ENCODE data around the gene ARHGEF7.

Gene ARHGEF7

DNA sequence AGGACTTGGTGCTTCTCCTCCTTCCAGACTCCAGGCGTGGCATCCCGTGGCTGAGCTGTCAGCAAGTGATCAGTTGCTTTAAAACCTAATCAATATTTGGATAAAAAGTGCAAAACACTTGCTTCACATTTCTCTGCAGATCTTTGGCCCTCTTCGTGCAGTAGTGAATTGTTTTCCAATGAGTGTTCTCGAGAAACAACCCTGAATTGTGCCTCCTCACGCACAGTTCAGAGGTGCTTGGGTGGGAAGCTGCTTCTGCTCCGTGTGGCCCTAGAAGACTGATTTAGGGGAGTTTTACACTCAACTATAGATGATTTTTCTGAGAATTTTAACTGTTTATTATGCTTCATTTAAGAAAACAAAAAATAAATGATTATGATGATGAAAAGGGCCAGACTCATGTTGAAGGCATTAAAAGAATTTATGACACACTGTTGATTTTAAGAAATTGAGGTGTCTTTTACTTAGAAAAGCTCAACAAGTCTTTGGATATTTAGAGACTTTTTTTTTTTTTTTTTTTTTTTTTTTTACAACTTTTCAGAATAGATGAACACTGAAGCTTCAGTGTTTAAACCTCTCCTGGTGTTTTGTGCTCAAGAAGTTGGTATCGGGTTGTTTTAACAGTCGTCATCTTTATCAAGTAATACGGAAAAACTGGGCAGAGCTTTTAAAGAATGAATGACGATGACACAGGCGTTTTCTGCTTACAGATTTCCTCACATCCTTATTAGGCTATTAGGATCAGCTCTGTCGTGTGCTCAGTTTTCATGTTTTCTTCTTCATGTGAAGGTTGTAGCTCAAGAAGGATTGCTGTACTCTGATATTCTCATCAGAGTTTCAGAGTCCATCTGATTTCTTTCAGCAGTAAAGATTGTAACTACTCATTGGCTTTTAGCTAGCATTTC, 165.8 kb downstream of the ARHGEF7 start:
- H3K4me3 ChIP-seq (ENCODE audit: low read depth, low read length), result no peak overlapping the region
- H3K36me3 ChIP-seq (ENCODE audit: control insufficient read depth, insufficient read depth, low read length), result peaks cover 20% of the 10 kb centered on the region
- no peaks in the 10 kb centered on the region for H3K9me3 ChIP-seq (ENCODE audit: control insufficient read depth, insufficient read depth, low read length)
- no peak overlapping the region for H3K9ac ChIP-seq (ENCODE audit: low read depth, low read length)
- H3K4me1 ChIP-seq (ENCODE audit: control insufficient read depth, insufficient read depth, low read length), result no peaks in the 10 kb centered on the region
- no peaks in the 10 kb centered on the region for H3K27me3 ChIP-seq (ENCODE audit: control insufficient read depth, insufficient read depth, low read length)

- no peak overlapping the region for H3K4me3 ChIP-seq (ENCODE audit: low read depth, low read length)
- H3K9ac ChIP-seq (ENCODE audit: low read depth, low read length), result no peak overlapping the region
- no peaks in the 10 kb centered on the region for H3K27me3 ChIP-seq (ENCODE audit: control insufficient read depth, insufficient read depth, low read length)
- H3K36me3 ChIP-seq (ENCODE audit: control insufficient read depth, insufficient read depth, low read length), result peaks cover 26% of the 10 kb centered on the region
- no peaks in the 10 kb centered on the region for H3K4me1 ChIP-seq (ENCODE audit: control insufficient read depth, insufficient read depth, low read length)
- no peaks in the 10 kb centered on the region for H3K9me3 ChIP-seq (ENCODE audit: control insufficient read depth, insufficient read depth, low read length)
Observed at GRCh38 chr13:111281751-111282311, 166.7 kb downstream of the ARHGEF7 start.

DNA sequence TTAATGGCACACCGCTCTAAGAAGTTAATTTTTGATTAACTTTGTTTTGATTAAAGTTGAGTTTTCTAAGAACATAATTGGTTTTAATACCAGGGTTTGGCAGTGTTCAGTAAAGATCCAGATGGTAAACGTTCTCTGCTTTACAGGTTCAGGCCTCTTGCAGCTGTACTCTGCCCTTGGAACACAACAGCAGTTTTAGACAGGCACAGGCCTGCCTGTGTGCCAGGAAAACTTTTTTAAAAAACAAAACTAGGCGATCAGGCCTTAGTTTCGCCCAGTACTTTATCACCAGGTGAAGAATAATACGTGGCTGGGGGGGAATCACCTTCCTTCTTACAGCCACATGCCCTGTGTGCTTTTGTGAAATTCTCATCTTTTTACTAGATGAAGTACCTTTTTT, 167.3 kb downstream of the ARHGEF7 start:
- H3K9ac ChIP-seq (ENCODE audit: low read depth, low read length), result no peak overlapping the region
- H3K9me3 ChIP-seq (ENCODE audit: control insufficient read depth, insufficient read depth, low read length), result no peaks in the 10 kb centered on the region
- peaks cover 29% of the 10 kb centered on the region for H3K36me3 ChIP-seq (ENCODE audit: control insufficient read depth, insufficient read depth, low read length)
- H3K4me1 ChIP-seq (ENCODE audit: control insufficient read depth, insufficient read depth, low read length), result no peaks in the 10 kb centered on the region
- no peaks in the 10 kb centered on the region for H3K27me3 ChIP-seq (ENCODE audit: control insufficient read depth, insufficient read depth, low read length)
- no peak overlapping the region for H3K4me3 ChIP-seq (ENCODE audit: low read depth, low read length)

DNA sequence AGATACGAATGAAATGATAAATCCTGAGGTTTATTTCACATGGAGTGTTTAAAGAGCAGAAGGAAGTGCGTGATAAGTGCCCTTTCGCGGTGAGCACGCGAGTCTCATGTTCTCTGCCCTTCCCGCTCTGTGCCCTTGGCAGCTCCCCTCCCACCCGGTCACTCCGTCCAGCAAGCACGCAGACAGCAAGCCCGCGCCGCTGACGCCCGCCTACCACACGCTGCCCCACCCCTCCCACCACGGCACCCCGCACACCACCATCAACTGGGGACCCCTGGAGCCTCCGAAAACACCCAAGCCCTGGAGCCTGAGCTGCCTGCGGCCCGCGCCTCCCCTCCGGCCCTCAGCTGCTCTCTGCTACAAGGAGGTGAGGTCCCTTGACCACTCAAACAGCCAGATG, 167.9 kb downstream of the ARHGEF7 start:
- H3K9ac ChIP-seq (ENCODE audit: low read depth, low read length), result no peak overlapping the region
- peaks cover 29% of the 10 kb centered on the region for H3K36me3 ChIP-seq (ENCODE audit: control insufficient read depth, insufficient read depth, low read length)
- no peak overlapping the region for H3K4me3 ChIP-seq (ENCODE audit: low read depth, low read length)
- H3K4me1 ChIP-seq (ENCODE audit: control insufficient read depth, insufficient read depth, low read length), result no peaks in the 10 kb centered on the region
- H3K27me3 ChIP-seq (ENCODE audit: control insufficient read depth, insufficient read depth, low read length), result no peaks in the 10 kb centered on the region
- no peaks in the 10 kb centered on the region for H3K9me3 ChIP-seq (ENCODE audit: control insufficient read depth, insufficient read depth, low read length)

DNA sequence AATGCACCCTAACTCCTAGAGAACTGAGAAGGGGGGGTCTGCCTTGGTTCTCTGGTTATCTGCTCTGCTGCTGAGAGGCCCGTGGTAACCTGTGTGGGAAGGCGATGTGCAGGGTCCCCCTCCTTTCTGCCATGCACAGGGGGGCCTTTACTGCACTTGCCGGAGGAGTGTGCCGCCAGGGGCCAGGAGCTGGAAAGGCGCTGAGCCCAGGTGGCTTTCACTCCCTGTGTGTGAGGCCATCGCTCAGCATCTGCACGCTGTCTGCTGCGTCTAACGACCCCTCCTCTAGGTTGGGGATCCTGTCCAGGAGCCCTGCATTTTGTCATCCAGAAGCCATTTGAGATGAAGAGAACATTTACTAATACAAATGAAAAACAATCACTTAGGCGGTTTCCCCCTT, 168.3 kb downstream of the ARHGEF7 start:
- Histone ChIP-seq H3K4me3 (ENCODE audit: low read depth, low read length) (no peak overlapping the region), H3K36me3 (ENCODE audit: control insufficient read depth, insufficient read depth, low read length) (peaks cover 29% of the 10 kb centered on the region), H3K9ac (ENCODE audit: low read depth, low read length) (no peak overlapping the region), H3K27me3 (ENCODE audit: control insufficient read depth, insufficient read depth, low read length) (no peaks in the 10 kb centered on the region), H3K9me3 (ENCODE audit: control insufficient read depth, insufficient read depth, low read length) (no peaks in the 10 kb centered on the region), H3K4me1 (ENCODE audit: control insufficient read depth, insufficient read depth, low read length) (no peaks in the 10 kb centered on the region)

- Histone ChIP-seq H3K9me3 (ENCODE audit: control insufficient read depth, insufficient read depth, low read length) (no peaks in the 10 kb centered on the region), H3K4me1 (ENCODE audit: control insufficient read depth, insufficient read depth, low read length) (no peaks in the 10 kb centered on the region), H3K27me3 (ENCODE audit: control insufficient read depth, insufficient read depth, low read length) (no peaks in the 10 kb centered on the region), H3K9ac (ENCODE audit: low read depth, low read length) (no peak overlapping the region), H3K36me3 (ENCODE audit: control insufficient read depth, insufficient read depth, low read length) (peaks cover 29% of the 10 kb centered on the region), H3K4me3 (ENCODE audit: low read depth, low read length) (no peak overlapping the region)
Observed at GRCh38 chr13:111283991-111284390, 168.9 kb downstream of the ARHGEF7 start.

DNA sequence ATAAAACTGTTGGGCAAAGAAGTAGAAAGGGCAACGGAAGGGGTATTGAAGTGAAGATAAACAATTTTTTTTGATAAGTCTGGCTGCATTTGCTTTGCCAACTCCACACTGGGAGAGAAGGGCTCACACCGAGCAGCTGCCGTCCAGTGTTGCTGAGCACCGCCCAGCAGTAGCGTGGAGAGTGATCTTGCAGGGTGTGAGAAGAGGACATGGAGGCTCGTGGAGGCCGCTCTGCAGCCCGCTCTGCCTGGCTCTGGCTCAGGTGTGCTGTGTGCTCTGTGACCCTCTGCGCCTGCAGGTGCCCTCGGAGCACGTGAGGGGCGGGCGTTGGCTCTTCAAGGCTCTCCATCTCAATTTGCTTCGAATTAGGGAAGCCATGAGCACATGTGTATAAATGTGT, 169.5 kb downstream of the ARHGEF7 start:
- no peaks in the 10 kb centered on the region for H3K9me3 ChIP-seq (ENCODE audit: control insufficient read depth, insufficient read depth, low read length)
- H3K36me3 ChIP-seq (ENCODE audit: control insufficient read depth, insufficient read depth, low read length), result peaks cover 32% of the 10 kb centered on the region
- H3K9ac ChIP-seq (ENCODE audit: low read depth, low read length), result no peak overlapping the region
- no peaks in the 10 kb centered on the region for H3K27me3 ChIP-seq (ENCODE audit: control insufficient read depth, insufficient read depth, low read length)
- H3K4me1 ChIP-seq (ENCODE audit: control insufficient read depth, insufficient read depth, low read length), result no peaks in the 10 kb centered on the region
- no peak overlapping the region for H3K4me3 ChIP-seq (ENCODE audit: low read depth, low read length)

GRCh38 chr13:111286162-111286561, 171.1 kb downstream of the ARHGEF7 start:
- Histone ChIP-seq H3K4me3 (ENCODE audit: low read depth, low read length) (no peak overlapping the region), H3K9me3 (ENCODE audit: control insufficient read depth, insufficient read depth, low read length) (no peaks in the 10 kb centered on the region), H3K36me3 (ENCODE audit: control insufficient read depth, insufficient read depth, low read length) (peaks cover 32% of the 10 kb centered on the region), H3K27me3 (ENCODE audit: control insufficient read depth, insufficient read depth, low read length) (no peaks in the 10 kb centered on the region), H3K4me1 (ENCODE audit: control insufficient read depth, insufficient read depth, low read length) (no peaks in the 10 kb centered on the region), H3K9ac (ENCODE audit: low read depth, low read length) (no peak overlapping the region)

DNA sequence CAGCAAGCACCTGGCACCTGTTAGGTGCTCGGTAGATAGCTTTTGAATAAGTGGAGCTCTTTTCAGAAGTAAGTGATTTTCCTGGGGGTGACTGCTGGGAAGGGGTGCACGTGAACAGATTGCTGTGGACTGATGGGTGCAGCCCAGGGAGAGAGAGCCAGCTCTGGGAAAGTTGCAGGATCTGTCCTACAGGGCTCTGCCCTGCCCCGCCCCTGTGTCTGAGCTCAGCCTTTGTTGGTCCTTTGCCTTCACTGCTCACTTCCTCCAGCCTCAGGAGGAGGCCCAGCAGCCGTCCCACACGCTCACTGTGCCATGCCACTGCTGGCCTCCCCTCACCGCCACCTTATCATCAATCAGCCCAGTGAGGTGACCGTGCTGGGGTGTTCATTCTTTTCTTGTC, 171.6 kb downstream of the ARHGEF7 start:
- no peak overlapping the region for H3K4me3 ChIP-seq (ENCODE audit: low read depth, low read length)
- no peaks in the 10 kb centered on the region for H3K9me3 ChIP-seq (ENCODE audit: control insufficient read depth, insufficient read depth, low read length)
- H3K36me3 ChIP-seq (ENCODE audit: control insufficient read depth, insufficient read depth, low read length), result peaks cover 31% of the 10 kb centered on the region
- no peak overlapping the region for H3K9ac ChIP-seq (ENCODE audit: low read depth, low read length)
- H3K27me3 ChIP-seq (ENCODE audit: control insufficient read depth, insufficient read depth, low read length), result no peaks in the 10 kb centered on the region
- no peaks in the 10 kb centered on the region for H3K4me1 ChIP-seq (ENCODE audit: control insufficient read depth, insufficient read depth, low read length)

- H3K27me3 ChIP-seq (ENCODE audit: control insufficient read depth, insufficient read depth, low read length), result no peaks in the 10 kb centered on the region
- no peaks in the 10 kb centered on the region for H3K4me1 ChIP-seq (ENCODE audit: control insufficient read depth, insufficient read depth, low read length)
- H3K4me3 ChIP-seq (ENCODE audit: low read depth, low read length), result no peak overlapping the region
- no peaks in the 10 kb centered on the region for H3K9me3 ChIP-seq (ENCODE audit: control insufficient read depth, insufficient read depth, low read length)
- H3K36me3 ChIP-seq (ENCODE audit: control insufficient read depth, insufficient read depth, low read length), result peaks cover 31% of the 10 kb centered on the region
- no peak overlapping the region for H3K9ac ChIP-seq (ENCODE audit: low read depth, low read length)
Observed at GRCh38 chr13:111287201-111287600, 172.1 kb downstream of the ARHGEF7 start.

- Histone ChIP-seq H3K4me1 (ENCODE audit: control insufficient read depth, insufficient read depth, low read length) (no peaks in the 10 kb centered on the region), H3K4me3 (ENCODE audit: low read depth, low read length) (no peak overlapping the region), H3K9me3 (ENCODE audit: control insufficient read depth, insufficient read depth, low read length) (no peaks in the 10 kb centered on the region), H3K27me3 (ENCODE audit: control insufficient read depth, insufficient read depth, low read length) (no peaks in the 10 kb centered on the region), H3K36me3 (ENCODE audit: control insufficient read depth, insufficient read depth, low read length) (peaks cover 32% of the 10 kb centered on the region), H3K9ac (ENCODE audit: low read depth, low read length) (no peak overlapping the region)
Observed at GRCh38 chr13:111288276-111288675, 173.2 kb downstream of the ARHGEF7 start.

- Histone ChIP-seq H3K9me3 (ENCODE audit: control insufficient read depth, insufficient read depth, low read length) (no peaks in the 10 kb centered on the region), H3K4me3 (ENCODE audit: low read depth, low read length) (no peak overlapping the region), H3K27me3 (ENCODE audit: control insufficient read depth, insufficient read depth, low read length) (no peaks in the 10 kb centered on the region), H3K4me1 (ENCODE audit: control insufficient read depth, insufficient read depth, low read length) (no peaks in the 10 kb centered on the region), H3K36me3 (ENCODE audit: control insufficient read depth, insufficient read depth, low read length) (peaks cover 24% of the 10 kb centered on the region), H3K9ac (ENCODE audit: low read depth, low read length) (no peak overlapping the region)
Observed at GRCh38 chr13:111289251-111289650, 174.1 kb downstream of the ARHGEF7 start.
